GM21528 (cell line): ENCODE results near the gene SULF2.

Experiments
- ATAC-seq: cut with Tn5 transposase; IDR thresholded peaks from one replicate; pipeline ENCODE4 v1.9.1; 2021; ENCODE audit warnings: mild to moderate bottlenecking, moderate library complexity; ENCODE audit not compliant: unreplicated experiment, low FRiP score

The SULF2 gene

DNA sequence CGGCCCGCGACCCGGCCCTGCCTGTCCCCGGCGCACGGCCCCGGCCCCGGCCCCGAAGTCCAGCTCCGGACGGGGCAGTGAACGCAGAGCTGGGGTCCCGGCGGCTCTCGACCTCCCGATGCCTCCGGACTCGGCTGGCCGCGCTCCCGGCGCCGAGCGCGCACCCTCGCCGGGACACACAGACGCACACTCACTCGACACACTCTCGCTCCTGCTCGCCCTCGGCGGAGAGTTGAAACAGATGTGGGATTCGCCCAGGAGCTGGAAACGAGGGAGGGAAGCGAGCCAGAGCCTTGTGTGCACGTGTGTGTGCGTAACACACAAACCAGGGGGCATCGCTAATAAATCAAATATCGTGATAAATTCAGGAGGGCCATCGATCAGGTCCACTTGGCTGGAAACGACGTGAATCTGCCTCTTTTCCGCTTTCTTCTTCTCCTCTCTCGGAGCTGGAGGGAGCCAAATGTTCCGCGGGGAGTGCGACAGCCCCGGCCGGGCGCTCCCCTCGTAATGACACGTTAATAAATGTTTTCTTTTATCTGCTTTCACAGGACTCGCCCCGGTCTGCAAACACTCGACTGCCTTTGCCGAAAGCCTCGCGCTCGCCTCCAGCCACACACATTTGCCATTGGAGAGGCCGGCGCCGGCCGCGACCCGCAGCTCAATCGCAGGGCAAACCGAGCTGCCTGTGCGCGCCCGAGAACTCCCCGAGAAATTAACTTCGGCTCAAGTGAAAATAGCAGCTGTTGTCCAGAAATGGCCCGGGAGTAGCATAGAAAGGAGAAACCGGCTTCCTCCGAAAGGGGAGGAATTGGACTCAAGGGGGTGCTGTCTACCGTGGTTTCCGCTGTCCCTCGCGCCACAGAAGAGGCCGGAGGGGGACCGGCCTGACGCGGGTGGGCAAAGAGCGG, 828 bp upstream of the SULF2 start:
- no peak for ATAC-seq

DNA sequence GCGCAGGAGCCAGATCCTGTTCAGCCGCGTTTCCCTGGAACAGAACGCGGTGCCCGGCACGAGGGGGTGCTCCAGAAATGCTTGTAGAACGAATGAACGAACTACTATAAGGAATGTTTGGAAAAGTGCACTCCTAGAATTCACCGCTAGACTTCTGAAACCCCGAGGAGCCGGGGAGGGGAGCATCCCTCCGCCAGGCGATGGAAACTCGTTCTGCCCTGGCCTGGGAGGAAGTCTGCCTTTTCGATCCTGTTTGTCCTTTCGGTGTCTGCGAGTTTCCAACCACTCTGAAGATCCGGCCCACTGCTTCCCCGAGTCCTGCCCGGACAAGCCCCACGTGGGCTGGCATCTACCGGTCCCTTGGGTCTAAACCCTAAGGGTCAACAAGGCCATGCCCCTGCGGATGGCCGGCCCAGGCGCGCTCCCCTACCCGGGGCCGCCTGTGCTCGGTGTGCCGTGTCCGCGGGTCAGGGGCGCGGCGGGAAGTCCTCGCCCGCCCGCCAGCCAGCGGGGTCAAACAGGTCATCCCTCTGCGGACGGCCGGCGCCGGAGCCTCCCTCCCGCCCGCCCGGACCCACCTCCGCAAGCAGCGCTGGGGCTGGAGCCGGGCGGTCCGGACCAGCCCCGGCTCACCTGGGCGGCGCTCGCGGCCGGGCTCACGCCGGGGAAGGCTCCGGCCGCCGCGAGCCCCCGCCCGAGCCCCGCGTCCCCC, 526 bp downstream of the SULF2 start:
- ATAC-seq = no peak

DNA sequence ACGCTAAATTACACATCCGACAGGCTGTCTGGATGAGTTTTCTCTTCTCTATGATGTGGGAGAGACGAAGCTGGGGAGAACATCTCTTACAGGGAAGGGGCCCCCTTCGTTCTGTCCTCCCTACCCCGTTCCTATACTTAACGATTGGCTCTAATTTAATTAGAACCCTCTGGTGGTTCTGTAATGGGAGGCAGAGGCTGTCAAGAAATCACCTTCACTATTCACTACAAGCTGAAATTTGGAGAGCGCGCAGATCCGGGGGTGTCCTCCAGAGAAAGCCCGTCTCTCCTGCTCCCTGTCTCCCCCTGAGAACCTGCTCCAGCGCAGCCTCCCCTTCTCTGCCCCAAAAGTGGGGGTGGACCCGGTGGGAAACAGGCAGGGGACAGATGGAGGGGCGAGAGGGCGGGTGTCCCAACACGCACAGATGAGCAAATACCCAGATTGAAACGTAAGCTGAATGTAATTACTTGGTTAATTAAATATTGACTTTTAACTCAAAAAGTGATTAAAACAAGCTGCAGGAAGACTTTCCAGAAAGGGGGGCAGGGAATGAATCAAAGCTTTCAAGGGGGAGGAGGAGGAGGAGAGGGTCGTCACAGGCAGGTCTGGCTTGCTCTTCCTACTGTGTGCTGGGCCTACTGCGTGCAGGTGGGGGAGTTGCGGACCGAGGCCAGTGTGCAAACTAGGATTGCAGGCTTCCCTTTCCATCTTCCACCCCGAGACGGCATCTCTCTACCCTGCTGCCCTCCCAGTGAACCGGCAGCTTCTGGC, 1.3 kb downstream of the SULF2 start:
- ATAC-seq = no peak

DNA sequence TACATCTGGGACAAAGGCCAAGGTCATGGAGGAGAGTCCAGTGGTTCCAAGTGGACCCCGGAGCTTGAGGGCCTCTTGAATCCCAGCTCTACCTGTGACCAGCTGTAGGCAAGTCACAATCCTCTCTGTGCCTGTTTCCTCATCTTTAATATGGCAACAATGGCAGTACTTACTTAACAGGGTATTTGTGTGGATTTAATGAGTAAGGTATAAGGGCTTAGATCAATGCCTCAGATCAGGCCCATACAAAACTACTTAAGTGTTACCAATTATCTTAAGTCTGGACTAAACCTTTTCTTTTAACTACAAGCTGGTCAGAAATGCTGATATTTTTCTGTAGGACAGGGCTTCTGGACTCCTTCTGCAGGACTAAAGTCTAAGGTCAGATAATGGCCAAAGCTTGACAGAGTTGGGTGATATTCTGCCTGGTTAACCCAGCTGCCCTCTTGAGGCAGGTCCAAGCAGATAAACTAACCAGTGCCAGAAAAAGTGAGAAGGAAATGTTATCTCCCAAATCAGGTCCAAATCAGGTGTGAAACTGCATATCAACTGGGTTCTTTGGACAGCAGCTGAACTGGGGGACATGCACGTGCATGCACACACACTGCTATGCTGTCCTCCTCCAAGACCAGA, 2.2 kb downstream of the SULF2 start:
- ATAC-seq = no peak

DNA sequence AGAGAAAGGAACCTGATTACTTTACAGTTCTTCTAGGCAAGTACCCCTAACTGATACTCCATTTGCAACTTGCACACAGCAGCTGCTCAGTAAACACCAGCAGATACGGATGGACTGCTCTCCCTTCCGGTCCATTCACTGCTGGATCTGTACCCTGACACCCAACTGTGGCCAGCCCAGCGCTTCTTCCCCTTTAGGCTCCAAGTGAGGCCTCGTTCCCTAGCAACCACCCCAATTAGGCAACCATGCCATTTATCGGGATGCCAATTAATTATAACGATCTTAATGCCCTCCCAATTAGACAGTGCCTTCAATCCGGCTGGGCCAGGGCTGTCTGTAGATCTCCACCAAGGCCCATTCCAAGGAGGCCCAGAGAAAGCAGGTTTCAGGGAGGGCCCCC, 3.2 kb downstream of the SULF2 start:
- no peak for ATAC-seq

DNA sequence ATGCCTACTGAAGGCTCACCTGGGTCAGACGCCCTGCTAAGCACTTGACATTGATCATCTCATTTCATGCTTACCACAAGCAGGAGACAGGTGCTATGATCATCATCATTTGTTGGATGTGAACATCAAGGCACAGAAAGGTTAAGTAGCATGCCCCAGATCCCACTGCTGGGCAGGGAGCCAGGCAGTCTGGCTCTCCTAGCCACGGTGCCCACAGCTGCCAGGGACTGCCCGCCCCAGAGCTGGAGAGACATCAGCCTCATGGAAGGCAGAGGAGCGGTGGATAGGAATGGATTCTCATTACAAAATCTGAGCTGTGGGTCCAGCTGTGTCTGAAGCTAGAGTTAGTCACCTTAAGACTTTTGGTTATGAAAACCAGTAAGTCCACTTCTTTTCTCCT, 3.6 kb downstream of the SULF2 start:
- no peak for ATAC-seq

DNA sequence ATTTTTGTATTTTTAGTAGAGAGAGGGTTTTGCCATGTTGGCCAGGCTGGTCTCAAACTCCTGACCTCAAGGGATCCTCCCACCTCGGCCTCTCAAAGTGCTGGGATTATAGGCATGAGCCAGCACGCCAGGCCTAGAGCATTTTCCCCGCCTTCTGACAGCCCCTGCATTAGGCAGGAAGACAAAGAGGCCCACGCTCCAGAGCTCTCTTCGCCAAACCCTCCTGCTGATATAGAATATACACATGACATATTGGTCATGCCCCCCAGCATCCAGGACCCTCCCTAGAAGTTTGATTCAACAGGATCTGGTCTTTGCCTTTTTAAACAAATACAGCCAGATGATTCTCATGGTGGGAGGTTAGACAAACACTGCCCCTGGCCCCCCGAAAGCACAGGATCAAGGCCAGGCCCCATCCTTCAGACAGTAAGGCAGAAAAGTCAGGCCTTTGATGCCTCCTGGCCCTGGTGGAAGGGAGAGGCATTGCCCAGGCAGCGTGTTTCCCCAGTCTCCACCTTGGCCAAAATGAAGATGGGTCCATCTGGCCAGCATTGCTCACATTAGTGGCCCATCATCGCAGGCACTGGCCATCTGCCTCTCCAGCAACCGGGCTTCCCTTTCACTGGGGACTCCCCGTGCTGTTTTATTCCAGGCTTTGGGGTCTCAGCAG, 4.4 kb downstream of the SULF2 start:
- no peak for ATAC-seq

DNA sequence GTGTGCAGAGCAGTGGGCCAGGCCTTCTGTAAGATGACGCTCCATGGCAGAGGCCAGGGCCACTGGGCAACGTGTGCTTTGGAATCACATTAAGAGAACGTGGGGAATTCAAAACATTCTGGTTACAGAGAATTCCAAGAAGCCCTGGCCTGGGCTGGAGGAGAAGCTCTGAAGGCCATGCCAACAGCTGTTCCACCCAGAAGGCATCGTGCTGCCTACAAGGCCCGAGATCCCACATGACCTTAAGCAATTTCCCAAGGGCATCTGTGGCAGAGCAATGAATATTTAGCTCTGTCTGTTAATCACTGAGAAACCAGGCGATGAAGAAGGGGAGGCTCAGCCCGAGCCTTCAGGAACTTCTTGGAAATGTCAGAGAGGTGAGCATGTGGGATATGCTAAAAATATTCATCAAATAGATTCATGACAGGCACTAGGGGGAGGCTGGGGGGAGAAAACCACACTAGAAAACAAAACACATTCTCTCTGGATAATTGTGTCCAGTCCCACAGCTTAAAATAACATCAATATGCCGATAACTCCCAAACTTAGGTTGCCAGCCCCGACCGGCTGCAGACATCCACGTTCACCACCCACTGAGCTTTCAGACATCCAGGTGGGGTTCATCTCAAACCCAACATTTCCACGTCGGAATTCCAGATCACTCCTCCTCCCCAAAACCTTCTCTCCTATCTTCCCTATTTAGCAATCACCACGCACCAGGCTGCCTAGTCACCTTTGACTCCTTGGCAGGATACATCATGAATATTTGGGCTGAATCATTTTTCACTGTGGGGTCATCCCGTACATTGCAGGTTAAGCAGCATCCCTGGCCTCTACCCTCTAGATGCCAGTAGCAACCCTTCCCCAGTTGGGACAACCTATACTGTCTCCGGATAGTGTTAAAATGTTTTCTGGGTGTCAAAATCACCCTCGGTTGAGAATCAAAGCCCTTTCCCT, 6.6 kb downstream of the SULF2 start:
- no peak for ATAC-seq

DNA sequence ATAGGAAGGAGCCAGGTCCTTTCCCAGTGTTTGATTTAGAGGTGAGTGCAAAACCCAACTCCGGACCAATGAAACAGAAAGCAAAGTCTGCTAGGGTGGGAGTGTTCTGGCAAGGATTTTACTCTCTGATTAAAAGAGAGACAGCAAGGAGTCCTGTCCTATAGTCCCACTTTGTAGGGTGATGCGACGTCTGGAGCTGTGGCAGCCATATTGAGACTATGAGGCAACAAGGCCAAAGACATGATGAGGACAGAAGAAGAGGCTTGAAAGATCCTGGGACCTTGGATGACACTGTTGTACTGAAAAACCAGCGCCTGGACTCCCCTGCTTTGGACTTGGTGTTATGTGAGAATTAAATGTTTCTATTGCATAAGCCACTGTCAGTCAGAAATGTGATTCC, 8.1 kb downstream of the SULF2 start:
- no peak for ATAC-seq

DNA sequence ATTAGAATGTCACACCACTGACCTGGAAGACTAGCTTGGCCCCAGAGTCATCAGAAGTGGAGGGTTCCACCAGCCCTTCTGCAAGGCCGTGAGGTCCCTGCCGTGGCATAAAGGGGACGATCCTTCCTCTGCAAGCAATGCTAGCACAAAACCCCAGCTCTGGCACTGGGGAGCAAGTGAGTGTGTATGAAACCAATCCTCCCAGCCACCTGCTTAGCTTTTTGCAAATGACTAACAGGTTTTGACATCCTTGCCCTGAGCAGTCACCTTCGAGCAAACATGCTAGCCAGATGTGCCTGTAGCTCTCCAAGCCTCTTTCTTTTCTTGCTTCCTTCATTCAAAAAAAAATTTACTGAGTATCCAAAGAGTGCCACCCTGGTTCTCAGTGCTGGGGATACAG, 8.6 kb downstream of the SULF2 start:
- ATAC-seq = no peak

DNA sequence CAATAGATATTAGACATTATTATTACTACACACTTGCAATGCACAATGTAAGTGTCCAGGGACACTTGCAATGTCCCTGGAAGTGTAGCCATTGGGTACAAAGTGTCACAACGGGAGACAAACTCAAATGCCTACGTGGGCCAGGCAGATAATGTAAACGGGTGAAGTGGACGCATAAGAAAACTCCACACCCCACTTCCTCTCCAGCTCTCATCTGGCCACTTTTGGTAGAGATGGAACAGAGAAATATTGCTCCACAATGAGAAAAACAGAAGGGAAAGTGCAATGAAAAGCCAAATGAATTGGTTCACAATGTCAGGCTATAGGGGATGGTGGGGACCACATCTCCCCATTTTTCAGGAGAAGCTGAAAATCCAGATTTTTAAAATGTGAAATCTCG, 9.4 kb downstream of the SULF2 start:
- ATAC-seq = no peak

DNA sequence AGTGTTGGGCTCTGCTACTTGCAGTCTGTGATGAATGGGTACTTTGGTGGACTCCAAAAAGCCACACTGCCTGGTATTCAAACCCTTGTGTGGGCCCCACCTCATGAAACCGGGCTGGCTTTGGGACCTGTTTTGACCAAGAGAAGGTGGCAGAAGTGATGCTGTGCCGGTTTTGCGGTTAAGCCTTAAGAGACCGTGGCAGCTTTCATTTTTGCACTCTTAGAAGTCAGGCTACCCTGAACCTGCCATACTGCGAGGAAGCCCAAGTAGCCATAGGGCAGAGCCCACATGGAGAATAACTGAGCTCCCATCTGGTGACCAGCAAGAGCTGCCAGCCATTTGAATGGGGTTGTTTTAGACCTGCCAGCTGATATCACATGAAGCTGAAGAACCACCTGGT, 10.2 kb downstream of the SULF2 start:
- no peak for ATAC-seq

DNA sequence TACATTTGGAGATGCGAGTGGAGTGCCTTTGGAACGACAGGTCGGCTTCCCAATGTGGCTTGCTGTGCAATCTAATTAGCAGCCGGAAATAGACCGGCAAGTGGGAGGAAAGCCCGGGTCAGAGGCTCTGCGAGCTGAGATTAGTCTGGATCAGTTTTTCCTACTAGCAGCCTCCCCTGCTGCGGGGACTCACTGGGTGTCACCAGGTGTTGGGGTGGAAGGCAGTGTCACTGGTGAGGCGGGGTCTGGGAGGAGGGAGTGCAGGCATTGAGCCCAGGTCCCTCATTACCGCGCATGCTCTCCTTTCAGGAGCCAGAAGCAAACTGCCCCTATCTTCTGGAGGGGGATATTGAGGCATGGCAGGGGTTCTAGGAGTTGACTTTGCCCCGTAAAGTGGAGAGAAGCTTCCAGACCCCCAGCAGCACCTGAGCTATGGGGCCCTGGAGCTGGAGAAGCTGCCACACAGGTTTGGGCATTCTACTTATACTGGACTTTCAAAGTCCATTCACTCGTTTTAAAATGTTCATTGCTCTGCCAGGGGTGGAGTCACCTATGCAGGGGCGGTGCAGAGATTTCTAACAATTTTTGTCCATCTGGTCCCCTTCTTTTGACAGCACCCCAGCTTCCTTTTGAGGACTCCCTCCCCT, 11.0 kb downstream of the SULF2 start:
- no peak for ATAC-seq

DNA sequence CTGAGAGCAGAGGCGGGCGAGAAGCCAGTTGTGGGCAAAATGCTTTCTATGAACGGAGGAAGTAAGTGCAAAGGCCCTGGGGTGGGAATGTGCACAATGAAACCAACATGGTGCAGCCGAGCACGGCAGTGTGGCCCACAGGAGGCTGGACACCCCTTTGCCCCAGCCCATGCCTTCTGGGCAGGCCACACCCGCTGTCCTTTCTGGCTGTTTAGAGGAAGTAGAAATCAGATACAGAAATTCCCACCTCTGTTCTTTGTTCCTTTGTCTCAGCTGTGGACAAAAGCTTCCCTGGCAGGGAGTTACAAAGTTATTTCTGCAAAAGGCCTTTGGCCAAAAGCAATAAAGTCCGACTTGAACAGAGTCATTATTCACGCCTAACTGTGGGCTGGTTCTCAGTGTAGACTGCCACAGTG, 11.9 kb downstream of the SULF2 start:
- ATAC-seq = no peak

DNA sequence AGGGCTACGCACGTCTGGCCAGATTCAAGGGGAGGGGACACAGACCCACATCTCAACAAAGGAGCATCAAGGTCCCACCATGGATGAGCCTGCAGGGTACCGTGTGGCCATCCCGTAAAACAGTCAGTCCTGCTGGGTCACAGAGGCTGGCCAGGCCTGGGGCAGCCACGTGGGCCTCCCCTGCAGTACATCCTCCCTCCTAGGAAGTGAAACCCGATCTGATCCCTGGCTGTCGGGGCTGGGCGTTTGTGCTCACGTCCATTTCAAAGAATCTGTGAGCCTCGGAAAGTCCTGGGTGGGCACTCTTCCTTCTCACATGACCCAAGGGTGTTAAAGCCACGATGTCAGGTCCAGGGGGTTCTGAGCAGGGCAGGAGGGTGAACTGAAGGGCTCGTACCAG, 14.3 kb downstream of the SULF2 start:
- ATAC-seq = no peak

DNA sequence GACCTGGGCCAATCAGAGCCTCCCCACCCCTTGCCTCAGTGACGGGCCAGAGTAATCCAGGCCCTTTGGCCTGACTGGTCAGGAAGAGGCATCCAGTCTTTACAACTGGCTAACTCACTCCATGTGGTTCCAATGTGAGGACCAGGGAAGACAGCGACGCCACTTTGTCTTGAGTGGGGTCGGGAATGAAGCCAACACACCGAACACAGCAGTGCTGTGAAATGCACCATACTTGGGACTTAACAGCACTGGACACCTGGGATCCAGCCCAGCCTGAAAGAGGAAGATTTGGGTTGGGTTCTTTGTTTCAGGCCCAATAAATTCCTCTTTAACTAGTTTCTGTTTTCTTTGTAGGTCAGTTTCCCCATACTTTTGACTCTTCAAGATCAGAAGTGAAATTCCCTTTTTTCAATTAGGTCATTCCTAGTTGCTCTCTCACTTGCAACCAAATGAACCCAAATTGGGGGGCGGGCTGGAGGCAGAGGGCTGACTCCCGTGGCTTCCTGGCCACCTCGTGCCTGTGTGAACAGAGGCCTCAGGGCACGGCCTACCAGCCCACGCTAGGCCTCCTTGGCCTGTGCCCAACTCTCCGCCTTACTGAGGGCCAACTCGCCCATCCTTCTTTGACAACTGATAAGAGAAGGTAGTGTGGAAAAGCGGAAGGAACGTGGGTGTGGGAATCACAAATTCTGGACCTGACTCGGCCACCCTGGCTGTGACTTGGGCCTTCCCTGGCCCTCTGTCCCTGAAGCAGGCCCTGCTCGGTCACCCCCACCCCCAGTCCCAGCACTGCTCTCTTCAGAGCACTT, 17.1 kb downstream of the SULF2 start:
- no peak for ATAC-seq

DNA sequence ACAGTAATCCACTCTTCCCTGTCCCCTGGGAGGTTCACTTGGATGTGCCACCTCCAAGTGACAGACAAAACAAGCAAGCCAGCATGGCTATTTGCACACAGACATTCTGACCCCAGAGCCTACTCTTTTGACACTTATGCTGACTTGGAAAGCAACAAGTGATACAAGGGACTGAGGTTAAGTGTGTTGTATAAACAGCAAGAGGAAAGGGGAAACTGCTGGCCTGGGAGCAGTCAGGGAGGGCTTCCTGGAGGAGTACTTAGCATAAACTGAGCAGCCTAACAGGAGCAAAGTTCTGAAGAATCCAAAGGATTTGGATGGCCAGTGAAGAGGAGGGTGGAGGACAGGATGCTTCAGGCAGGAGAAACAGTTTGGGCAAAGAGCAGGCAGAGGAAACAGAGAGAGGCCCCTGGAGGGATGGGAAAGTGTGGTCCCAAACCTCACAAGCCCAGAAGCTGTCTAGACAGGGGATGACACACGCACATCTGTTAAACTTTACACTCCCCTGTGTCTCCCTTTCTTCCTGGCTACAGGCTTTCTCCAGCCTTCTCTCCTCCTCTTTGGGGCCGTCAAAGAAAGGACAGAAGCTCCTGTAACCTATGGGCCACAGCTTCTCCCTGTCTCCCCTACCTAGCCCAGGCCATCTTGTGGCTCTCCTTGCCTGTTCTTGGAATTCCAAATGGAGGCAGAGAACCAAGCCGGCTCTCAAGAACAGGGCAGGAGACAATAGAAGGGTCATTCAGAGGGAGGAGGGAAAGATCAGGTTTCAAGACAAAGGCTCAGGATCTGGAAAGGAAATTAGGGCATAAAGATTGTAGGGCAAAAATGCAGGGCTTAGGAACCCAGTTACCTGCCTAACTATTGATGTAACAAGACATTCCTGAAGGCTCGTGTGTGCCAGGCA, 19.3 kb downstream of the SULF2 start:
- ATAC-seq = no peak
